ENCODE data around the gene GPR39.
A peak's percentile ranks its signal among the peaks of the same experiment; 100 is the strongest.

Gene GPR39

GRCh38 chr2:132414081-132414480 is 2.5 kb upstream of the GPR39 start:
- no peak for DNase-seq (ENCODE audit: low spot score)

- DNase-seq (ENCODE audit: low spot score) = no peak
Observed at GRCh38 chr2:132415256-132415914, 1.2 kb upstream of the GPR39 start.

- peak; percentile 76 for DNase-seq (ENCODE audit: low spot score)
Observed at GRCh38 chr2:132415915-132416722, 486 bp upstream of the GPR39 start.

GRCh38 chr2:132417430-132418035 is 928 bp downstream of the GPR39 start:
- no peak for DNase-seq (ENCODE audit: low spot score)

GRCh38 chr2:132419235-132419634 is 2.6 kb downstream of the GPR39 start:
- DNase-seq (ENCODE audit: low spot score) = no peak

GRCh38 chr2:132419941-132420340 is 3.3 kb downstream of the GPR39 start:
- no peak for DNase-seq (ENCODE audit: low spot score)

GRCh38 chr2:132420816-132421805 is 4.5 kb downstream of the GPR39 start:
- DNase-seq (ENCODE audit: low spot score) = no peak

GRCh38 chr2:132422736-132423135 is 6.1 kb downstream of the GPR39 start:
- DNase-seq (ENCODE audit: low spot score) = no peak

GRCh38 chr2:132424526-132425121 is 8.0 kb downstream of the GPR39 start:
- DNase-seq (ENCODE audit: low spot score) = no peak

- DNase-seq (ENCODE audit: low spot score) = no peak
Observed at GRCh38 chr2:132426033-132426432, 9.4 kb downstream of the GPR39 start.

GRCh38 chr2:132426656-132427055 is 10.1 kb downstream of the GPR39 start:
- DNase-seq (ENCODE audit: low spot score) = no peak

- no peak for DNase-seq (ENCODE audit: low spot score)
Observed at GRCh38 chr2:132429351-132429750, 12.7 kb downstream of the GPR39 start.

- DNase-seq (ENCODE audit: low spot score) = no peak
Observed at GRCh38 chr2:132429941-132430573, 13.5 kb downstream of the GPR39 start.

- no peak for DNase-seq (ENCODE audit: low spot score)
Observed at GRCh38 chr2:132430895-132431294, 14.3 kb downstream of the GPR39 start.

- no peak for DNase-seq (ENCODE audit: low spot score)
Observed at GRCh38 chr2:132437852-132438669, 21.5 kb downstream of the GPR39 start.

- DNase-seq (ENCODE audit: low spot score) = no peak
Observed at GRCh38 chr2:132438691-132439090, 22.1 kb downstream of the GPR39 start.

GRCh38 chr2:132439703-132440398 is 23.2 kb downstream of the GPR39 start:
- DNase-seq (ENCODE audit: low spot score) = no peak

- no peak for DNase-seq (ENCODE audit: low spot score)
Observed at GRCh38 chr2:132441051-132441450, 24.4 kb downstream of the GPR39 start.

GRCh38 chr2:132442278-132442677 is 25.7 kb downstream of the GPR39 start:
- no peak for DNase-seq (ENCODE audit: low spot score)
